Cardiac fibroblast (primary cell): Measurements from ENCODE around the gene CENPU.

Experiments
- DNase-seq, 2 donors: peaks; one replicate each; pipeline versions ENCODE4 v3.0.0 to v3.0.0-alpha.2; 2010; ENCODE audit warnings: low read depth in 2 of 2
- H3K4me3 ChIP-seq, 2 donors: replicated peaks in 1 of 2; 1 replicate in 1 of 2; 2 replicates in 1 of 2; pipeline ENCODE4 v1.5.1; 2011; ENCODE audit warnings: low read depth in 2 of 2, low read length in 2 of 2, mild to moderate bottlenecking in 2 of 2, moderate library complexity in 1 of 2
- TF ChIP-seq, protein P1 (sequence below): IDR thresholded peaks from one replicate; pipeline ENCODE4 v1.5.1; 2011; ENCODE audit warnings: low read depth, mild to moderate bottlenecking, low read length, inconsistent platforms

The CENPU gene

DNA sequence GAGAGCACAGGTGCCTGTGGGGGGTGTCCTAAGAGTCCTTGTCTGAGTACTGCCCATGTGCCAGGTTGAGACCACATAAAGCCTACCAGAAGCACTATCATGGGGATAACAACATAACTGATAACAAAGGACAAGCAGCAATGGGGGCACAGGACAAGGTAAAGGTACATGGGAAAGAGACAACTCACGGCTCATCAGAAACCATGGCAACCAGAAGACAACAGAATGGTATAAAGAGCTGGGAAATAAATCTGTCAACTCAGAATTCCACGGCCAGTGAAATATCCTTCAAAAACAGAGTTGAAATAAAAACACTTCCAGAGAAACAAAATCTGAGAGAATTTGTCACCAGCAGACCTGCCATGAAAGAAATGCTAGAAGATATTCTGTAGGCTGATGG, 20.0 kb downstream of the CENPU start:
- H3K4me3 ChIP-seq = no peak overlapping the region
- TF ChIP-seq, protein P1, sequence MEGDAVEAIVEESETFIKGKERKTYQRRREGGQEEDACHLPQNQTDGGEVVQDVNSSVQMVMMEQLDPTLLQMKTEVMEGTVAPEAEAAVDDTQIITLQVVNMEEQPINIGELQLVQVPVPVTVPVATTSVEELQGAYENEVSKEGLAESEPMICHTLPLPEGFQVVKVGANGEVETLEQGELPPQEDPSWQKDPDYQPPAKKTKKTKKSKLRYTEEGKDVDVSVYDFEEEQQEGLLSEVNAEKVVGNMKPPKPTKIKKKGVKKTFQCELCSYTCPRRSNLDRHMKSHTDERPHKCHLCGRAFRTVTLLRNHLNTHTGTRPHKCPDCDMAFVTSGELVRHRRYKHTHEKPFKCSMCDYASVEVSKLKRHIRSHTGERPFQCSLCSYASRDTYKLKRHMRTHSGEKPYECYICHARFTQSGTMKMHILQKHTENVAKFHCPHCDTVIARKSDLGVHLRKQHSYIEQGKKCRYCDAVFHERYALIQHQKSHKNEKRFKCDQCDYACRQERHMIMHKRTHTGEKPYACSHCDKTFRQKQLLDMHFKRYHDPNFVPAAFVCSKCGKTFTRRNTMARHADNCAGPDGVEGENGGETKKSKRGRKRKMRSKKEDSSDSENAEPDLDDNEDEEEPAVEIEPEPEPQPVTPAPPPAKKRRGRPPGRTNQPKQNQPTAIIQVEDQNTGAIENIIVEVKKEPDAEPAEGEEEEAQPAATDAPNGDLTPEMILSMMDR = no peak
- no peak for DNase-seq

DNA sequence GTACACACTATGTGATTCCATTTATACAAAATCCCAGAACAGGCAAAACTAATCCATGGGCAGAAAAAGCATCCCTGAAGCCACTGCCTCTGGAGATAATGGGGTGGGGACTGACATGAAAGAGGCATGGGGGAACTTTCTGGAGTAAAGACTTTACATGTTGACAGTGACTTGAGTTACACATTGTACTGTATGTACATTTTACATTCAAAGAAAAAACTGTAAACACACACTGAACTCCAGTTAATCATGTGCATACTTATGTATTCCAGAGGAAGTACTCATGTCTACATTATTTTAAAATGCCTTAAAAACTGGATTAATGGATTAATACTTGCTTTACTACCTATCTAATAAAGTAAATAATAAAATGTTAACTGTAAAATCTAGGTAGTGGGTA, 21.6 kb downstream of the CENPU start:
- TF ChIP-seq, protein P1 = no peak
- H3K4me3 ChIP-seq = no peak overlapping the region
- DNase-seq = no peak

DNA sequence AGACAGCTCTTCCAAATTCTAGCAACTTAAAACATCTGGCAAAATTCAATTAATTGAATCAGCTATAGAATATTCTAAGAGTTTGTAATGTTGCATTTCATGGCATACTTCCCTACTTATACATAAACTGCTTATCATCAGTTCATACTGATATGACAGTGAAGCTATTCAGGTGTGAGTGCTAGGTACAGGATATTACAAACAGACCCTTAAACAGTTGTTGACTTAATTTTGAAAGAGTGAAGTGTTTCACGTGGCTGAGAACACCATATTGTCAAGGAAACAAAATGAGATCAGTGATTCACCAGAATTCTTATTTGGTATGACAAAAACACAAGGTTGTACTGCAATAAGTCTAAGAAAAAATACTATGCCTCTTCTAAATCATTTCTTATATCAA, 27.4 kb downstream of the CENPU start:
- DNase-seq = no peak
- TF ChIP-seq, protein P1 = no peak
- H3K4me3 ChIP-seq = no peak overlapping the region

DNA sequence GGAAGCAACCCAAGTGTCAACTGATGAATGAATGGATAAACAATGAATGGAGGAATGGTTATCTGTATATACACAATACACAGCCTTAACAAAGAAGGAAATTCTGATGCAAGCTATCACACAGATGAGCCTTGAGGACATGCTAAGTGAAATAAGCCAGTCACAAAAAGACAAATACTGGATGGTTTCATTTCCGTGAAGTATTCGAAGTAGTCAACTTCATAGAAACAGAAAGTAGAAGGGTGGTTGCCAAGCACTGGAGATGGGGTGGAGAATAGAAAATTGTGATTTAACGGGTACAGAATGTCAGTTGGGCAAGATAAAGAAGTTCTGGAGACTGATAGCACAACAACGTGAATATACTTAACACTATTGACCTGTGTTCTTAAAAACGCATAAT, 28.2 kb downstream of the CENPU start:
- TF ChIP-seq, protein P1 = no peak
- DNase-seq = no peak
- no peak overlapping the region for H3K4me3 ChIP-seq

DNA sequence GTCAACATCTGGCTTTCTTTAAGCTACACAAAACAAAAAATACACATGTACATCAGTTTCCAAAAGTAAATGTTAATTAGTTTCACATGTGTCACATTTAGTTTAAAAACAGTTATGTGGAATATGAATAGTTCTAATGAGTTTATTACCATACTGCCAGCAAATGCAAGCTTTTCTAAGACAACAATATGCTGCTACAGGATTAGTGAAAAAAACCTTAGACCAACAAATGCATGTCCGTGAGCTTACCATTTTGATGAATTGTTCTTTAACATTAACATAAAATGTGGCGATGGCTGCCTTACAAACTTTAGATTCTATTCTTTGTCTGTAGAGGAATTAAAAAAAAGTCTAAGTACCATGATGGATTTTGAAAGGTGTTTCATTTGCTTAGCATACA, 31.8 kb downstream of the CENPU start:
- no peak for DNase-seq
- no peak overlapping the region for H3K4me3 ChIP-seq
- TF ChIP-seq, protein P1 = no peak

DNA sequence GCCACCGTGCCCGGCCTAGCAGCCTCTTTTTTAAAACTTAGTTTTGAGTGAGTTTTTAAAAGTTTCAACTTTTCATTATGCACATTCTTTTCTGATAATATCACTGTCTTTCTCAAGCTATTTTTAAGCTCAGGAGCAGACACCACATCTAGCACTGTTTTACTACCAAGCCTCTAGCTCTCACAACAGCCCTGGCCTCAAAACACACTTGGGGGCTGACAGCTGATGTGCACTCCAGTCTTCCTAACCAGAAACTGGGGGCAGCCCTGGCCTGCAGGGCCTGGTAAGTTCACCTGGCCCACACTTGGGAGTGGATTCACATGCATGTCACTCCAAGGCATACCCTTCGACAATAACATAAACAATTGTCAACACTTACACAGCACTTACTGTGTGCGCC, 34.0 kb downstream of the CENPU start:
- DNase-seq = no peak
- no peak overlapping the region for H3K4me3 ChIP-seq
- TF ChIP-seq, protein P1 = no peak

DNA sequence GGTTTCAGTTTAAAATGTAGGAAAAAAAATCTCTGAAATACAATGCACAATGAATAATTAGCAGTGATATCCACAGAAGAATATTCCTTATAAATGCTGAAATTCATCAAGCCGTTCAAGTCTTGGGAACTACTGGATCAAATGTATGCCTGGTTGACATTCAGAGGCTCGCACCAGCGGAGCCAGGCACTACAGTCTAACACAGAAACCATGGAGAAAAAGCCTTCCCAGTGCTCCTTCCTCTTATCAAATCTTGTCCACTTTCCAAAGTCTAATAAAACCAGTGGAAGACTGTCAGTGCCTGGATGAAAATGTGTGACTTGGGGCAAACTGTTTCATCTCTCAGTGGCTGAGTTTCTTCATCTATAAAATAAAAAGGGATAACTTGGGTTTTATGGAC, 35.9 kb downstream of the CENPU start:
- H3K4me3 ChIP-seq = no peak overlapping the region
- TF ChIP-seq, protein P1 = no peak
- no peak for DNase-seq
